Measurements from ENCODE around the gene SMYD3. TPM values are rescaled to one million over a fixed set of nuclear protein-coding genes. Genes with fewer than 3 reads are reported as not detected.

The SMYD3 gene
- total RNA-seq, 3 donors from 2014 or later, result 16.3 to 18.0 (median 16.4) TPM

GRCh38 chr1:246170574-246171261 is 336.4 kb downstream of the SMYD3 start:
- no peak overlapping the region for H3K4me3 ChIP-seq
- no peak for DNase-seq
- intact Hi-C loops (cut with DNase I, micrococcal nuclease), result no loop called here
- no peak for TF ChIP-seq CTCF (IDR thresholded peaks at IDR 0.05)
- H3K36me3 ChIP-seq (ENCODE audit: low read depth), result no peaks in the 10 kb centered on the region
- H3K9me3 ChIP-seq, result no peaks in the 10 kb centered on the region
- no peak for ATAC-seq
- peaks cover 9% of the 10 kb centered on the region for H3K4me1 ChIP-seq (ENCODE audit: low read depth)

GRCh38 chr1:246169486-246169885 is 337.6 kb downstream of the SMYD3 start:
- ATAC-seq (no peak), DNase-seq (no peak)
- intact Hi-C loops (cut with DNase I, micrococcal nuclease), result no loop called here
- no peaks in the 10 kb centered on the region for H3K36me3 ChIP-seq (ENCODE audit: low read depth)
- H3K4me3 ChIP-seq, result no peak overlapping the region
- H3K4me1 ChIP-seq (ENCODE audit: low read depth), result peaks cover 9% of the 10 kb centered on the region
- H3K9me3 ChIP-seq, result no peaks in the 10 kb centered on the region
- TF ChIP-seq CTCF (IDR thresholded peaks at IDR 0.05), result no peak

GRCh38 chr1:246169019-246169418 is 338.1 kb downstream of the SMYD3 start:
- H3K36me3 ChIP-seq (ENCODE audit: low read depth), result no peaks in the 10 kb centered on the region
- no peak overlapping the region for H3K4me3 ChIP-seq
- DNase-seq (no peak), ATAC-seq (no peak)
- H3K9me3 ChIP-seq, result no peaks in the 10 kb centered on the region
- H3K4me1 ChIP-seq (ENCODE audit: low read depth), result peaks cover 9% of the 10 kb centered on the region
- intact Hi-C loops (cut with DNase I, micrococcal nuclease), result no loop called here
- TF ChIP-seq CTCF (IDR thresholded peaks at IDR 0.05), result no peak

GRCh38 chr1:246166841-246167240 is 340.2 kb downstream of the SMYD3 start:
- H3K4me1 ChIP-seq (ENCODE audit: low read depth), result peaks cover 9% of the 10 kb centered on the region
- intact Hi-C loops (cut with DNase I, micrococcal nuclease), result no loop called here
- no peaks in the 10 kb centered on the region for H3K36me3 ChIP-seq (ENCODE audit: low read depth)
- DNase-seq (no peak), ATAC-seq (no peak)
- no peak overlapping the region for H3K4me3 ChIP-seq
- H3K9me3 ChIP-seq, result no peaks in the 10 kb centered on the region
- no peak for TF ChIP-seq CTCF (IDR thresholded peaks at IDR 0.05)

- no peaks in the 10 kb centered on the region for H3K9me3 ChIP-seq
- no peak overlapping the region for H3K4me3 ChIP-seq
- ATAC-seq, result peak; percentile 96
- peaks cover 9% of the 10 kb centered on the region for H3K4me1 ChIP-seq (ENCODE audit: low read depth)
- no peaks in the 10 kb centered on the region for H3K36me3 ChIP-seq (ENCODE audit: low read depth)
- peak in 1 of 3 donors; percentile 30 for DNase-seq
- intact Hi-C loops (cut with DNase I, micrococcal nuclease), result no loop called here
- TF ChIP-seq CTCF (IDR thresholded peaks at IDR 0.05), result no peak
Observed at GRCh38 chr1:246165826-246166709, 341.0 kb downstream of the SMYD3 start.

Measured in mucosa of descending colon (tissue), 3 donors.